HG02763 (cell line): ENCODE measurements around the gene CFAP91.
"Not testable (repeated sequence)": the region's sequence is repeated elsewhere in the genome, so short reads cannot be mapped to it uniquely, and the experiment has no call there.

Experiments used
- ATAC-seq: cut with Tn5 transposase; IDR thresholded peaks from one replicate; pipeline ENCODE4 v1.9.1; 2021; ENCODE audit warnings: mild to moderate bottlenecking, moderate library complexity; ENCODE audit not compliant: unreplicated experiment

The CFAP91 gene

DNA sequence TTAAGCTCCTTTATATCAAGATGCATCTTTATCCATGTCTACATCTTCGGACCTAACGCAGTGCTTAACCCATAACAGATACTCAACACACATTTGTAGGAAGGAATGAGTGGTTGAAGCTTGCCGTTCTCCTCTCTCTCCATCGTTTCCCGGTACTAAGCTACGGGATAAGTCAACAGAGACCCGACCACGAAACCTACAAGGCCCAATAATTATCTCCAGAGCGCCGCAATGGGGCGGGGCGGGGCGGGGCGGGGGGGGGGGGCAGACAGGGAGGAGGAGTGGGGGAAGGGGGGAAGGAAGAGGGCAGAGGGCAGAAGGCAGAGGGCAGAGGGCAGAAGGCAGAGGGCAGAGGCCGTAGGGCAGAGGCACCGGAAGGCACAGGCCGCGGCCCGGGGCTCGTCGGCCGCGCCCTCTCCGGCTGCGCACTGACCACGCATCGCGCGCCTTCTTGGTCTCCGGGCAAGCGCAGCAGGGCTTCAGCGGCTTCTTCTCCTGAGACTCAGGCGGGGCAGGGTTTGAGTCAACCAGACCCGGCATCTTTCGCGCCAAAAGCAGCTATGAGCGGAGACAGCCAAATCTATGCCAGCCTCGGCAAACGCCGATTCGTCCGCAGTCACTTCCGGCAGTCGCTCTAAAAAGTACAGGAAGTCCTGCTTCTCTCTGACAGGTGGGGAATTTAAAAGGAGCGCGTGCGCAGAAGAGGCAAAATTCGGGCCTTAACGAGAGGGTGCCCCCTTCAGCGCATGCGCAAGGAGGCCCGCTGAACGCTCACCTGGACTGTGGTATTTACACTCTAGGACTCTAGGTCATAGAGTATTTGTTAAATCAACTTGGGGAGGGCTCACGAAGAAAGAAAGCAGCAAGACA lies 25.8 kb upstream of the CFAP91 start, which contains the start of gene COX17:
Gene COX17, minus strand, starts transcription at position 636 of the 870 bp plus-strand sequence. Its CDS starts 96 bp downstream, at position 540.
- peak; percentile 88 for ATAC-seq

DNA sequence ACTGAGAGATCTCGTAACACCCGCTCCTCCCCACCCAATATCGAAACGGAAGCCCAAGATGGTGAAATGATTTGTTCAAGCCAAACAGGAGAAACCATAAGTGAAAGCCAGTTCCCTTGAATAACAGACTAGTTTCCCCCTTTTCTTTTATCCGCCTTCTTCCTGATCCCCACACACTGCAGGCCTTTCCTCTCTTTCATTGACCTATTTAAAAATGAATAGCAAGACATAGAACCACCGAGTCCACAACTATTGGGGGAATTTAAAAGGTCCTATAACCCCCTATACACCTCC lies 25.2 kb upstream of the CFAP91 start:
- ATAC-seq = no peak

DNA sequence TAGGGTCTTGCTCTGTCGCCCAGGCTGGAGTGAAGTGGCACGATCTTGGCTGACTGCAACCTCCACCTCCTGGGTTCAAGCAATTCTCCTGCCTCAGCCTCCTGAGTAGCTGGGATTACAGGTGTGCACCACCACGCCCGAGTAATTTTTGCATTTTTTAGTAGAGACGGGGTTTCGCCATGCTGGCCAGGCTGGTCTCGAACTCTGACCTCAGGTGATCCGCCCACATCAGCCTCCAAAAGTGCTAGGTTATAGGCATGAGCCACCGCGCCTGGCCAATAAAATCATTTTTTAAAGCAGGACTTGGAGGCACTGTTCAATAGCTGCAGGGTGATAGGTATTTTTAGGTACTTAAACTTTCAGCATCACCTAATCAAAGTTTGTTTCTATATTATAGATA lies 24.6 kb upstream of the CFAP91 start:
- ATAC-seq = not testable (repeated sequence)

DNA sequence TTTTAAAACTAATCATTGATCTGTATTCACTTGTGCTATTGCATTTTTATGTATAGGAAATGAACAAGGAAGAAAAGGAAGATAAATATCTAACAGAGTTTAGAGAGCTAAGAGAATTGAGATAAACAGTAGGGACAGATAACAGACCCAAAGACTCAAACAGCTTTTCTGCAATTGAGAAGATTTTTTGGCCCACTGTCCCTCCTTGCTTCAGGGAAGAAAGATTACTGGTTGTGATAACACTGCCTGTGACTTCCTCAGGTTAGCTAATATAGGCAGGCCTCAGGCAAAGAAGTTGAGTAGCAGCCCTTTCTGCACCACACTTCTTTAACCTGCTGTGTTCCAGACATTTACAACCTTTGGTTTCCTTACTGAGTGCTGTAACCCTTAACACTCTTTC lies 22.9 kb upstream of the CFAP91 start:
- no peak for ATAC-seq

DNA sequence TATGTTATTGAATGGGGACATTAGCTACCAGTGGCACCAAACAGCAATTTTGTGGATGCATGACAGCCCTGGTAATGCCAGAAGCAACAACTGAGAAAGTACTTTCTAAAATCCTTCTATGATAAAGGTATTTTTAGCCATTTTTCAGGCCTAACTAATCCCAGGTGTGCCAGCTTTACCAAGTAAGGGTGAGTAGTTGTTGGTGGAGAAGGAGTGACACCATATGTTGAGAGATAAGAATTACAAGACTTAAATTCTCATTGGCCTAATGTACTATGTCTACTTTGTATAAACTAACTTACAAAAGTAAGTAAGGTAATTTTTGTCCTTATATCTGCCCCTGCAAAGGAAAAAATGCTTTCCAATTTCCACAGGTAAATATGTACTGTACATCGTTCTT lies 21.5 kb upstream of the CFAP91 start:
- ATAC-seq = peak; percentile 27

DNA sequence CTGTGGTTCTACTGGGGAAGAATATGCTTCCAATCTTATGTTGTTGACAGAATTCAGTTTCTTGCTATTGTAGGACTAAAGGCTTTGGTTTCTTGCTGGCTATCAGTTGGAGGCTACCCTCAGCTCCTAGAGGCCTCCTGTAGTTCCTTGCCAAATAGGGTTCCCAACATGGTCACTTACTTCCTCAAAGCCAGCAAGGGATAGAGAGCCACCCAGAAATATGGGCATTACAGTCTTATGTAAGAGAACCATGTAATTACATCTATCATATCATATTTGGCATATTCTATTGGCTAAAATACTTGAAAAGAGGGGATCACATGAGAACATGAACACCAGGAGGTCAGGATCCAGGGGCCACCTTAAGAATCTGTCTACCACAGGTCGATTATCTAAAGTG lies 19.4 kb upstream of the CFAP91 start:
- ATAC-seq = no peak

DNA sequence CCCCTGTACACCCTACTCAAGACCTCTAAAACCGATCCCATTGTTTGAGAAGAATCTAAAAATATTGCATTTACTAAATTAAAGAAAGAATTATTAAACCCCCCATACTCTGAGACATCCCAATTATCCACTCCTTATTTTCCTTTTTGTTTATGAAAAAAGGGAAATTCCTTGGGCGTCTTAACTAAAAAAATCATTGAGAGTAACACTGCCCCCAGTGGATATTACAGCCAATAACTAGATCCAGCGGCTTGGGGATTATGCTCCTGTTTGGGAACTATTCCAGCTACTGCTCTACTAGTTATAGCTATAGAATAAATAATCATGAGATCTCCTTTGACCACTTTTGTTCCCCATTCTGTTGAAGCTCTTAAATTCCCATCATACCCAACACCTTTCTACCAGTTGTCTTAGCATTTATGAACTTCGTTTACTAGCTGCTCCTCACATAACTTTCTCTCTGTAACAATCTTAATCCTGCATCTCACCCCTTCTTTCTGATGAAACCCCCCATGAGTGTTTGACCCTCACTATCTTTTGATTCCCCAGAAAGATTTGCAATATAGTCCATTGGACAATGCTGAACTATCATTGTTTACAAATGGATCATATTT lies 12.7 kb upstream of the CFAP91 start:
- no peak for ATAC-seq

DNA sequence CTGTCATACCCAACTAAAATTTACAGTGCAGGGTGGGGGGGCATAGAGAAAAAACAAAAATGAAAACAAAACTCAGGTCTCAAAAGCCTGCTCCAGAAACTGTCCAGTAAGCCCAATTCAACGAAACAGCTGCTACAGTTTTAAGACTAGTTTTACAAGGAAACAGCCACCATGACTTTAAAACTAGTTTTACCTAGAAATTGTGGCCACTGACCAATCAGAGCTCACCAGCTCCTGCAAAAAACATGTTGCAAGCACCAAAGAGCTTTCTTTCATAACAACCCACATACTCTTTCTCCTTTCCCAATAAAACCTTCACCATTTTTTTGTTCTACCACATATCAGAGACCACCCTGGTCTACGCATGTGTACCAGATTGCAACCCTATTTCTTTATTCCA lies 7.3 kb upstream of the CFAP91 start:
- ATAC-seq = no peak

DNA sequence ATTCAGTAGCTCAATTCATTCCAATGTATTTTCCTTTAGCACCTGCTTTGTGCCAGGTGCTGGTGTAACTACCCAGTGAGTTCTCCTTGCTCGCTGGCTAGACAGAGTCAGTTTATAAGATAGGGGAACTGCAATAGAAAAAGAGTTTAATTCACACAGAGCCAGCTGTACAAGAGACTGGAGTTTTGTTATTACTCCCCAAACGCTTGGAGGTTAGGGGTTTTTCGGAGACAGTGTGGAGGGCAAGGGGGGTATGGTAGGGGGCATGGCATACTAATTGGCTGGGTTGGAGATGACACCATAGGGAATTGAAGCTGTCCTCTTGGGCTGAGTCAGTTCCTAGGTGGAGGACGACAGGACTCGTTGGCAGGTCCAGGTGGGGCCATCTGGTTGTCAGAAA lies 5.4 kb upstream of the CFAP91 start:
- no peak for ATAC-seq

DNA sequence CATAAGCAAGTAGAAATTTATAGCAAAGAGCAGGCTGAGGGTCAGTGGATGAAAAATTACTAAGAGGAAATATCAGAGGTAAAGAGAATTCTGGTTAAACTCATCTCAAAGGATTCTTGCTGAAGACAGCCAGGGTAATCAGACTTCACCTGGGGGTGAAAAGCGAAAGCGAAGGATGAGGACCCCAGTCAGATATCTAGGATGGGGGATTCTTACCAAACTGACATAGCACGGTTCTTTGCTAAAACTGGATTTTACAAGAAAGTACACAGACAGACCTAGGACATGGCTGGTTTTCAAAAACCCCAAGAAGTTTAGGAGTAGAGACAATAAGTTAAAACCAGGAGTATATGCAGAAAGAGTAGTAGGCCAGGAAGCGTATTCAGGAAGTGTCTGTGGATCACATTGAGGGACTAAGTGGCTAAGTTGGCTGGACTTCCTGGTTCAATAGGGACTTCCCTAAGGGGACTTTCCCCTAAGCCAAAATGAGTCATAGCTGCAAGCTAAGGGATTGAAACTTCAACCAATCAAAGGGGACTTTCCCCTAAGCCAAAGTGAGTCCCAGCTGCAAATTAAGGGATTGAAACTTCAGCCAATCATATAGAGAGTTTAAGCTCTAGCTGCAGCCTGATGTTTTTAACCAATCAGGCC lies 2.4 kb upstream of the CFAP91 start:
- no peak for ATAC-seq

DNA sequence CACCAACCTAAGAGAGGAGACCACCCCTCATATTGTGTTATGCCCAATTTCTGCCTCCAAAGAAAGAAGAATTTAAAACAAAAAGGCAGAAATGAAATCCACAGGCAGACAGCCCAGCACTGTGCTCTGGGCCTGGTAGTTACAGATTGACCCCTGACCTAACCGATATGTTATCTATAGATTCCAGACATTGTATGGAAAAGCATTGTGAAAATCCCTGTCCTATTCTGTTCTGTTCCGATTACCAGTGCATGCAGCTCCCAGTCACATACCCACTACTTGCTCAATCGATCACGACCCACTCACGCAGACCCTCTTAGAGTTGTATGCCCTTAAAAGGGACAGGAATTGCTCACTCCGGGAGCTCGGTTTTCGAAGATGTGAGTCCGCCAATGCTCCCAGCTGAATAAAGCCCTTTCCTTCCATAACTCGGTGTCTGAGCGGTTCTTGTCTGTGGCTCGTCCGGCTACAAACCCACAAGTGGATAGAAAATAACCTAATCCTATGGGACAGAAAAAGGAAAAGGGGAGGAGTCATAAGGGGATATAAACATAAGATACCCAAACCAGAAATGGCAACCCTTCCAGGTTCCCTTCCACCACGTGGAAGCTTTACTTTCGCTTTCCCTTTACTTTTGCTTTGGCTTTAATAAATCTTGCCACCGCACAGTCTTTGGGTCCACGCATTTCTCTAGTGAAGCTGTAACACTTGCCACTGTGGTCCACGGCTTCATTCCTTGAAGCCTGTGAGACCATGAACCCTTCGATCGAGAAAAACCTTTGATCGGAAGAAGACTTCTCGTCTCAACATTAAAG lies 1.7 kb upstream of the CFAP91 start:
- ATAC-seq = no peak

DNA sequence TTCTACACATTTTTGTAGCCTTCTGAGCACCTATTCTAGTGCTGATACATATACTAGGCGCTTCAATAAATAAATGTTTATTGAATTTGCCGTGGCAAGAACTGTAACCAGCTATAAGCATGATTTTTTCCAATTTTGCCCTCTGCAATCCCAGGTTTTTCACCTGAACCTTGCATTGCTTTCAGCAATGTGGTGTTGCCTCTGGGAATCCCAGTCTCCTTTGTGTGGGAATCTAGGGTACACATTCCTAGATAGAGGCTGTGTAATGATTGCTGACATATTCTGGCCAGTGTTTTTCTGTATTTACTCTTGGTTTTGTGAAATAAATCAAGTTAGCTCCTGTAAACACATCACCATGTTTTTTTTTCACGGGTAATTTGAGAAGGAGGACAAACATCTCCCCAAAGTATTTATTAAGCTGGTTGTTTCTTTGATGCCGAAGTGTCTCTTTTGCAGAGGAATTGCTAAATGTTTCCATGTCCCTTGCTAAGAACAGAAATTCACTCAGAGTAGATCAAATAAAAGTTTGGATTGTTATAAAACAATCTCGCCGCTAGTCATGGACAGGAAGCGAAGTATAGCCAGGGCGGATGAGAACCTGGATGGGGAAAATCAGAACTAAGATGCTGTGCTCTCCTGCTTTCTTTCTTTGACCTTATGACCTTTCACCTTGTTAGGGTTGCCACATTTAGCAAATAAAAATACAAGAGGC lies 1.2 kb downstream of the CFAP91 start:
- ATAC-seq = no peak

DNA sequence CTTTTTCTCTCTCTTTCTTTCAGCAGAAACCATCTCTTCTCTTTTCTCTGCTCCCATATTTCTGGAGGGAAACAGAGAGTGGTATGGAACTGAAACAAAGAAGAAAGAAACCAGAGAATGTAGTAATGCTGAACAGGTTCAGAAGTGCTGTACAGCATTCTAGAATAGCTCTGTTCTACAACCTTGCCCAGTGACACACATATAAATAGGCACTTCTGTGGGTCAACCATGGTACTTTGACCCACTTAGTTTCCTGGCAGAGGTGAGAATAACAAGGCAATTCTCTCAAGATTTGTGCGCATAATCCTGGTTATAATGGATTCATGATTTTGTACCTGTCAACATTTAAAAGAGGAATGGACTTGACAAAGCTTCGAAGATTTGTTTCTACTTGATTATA lies 12.3 kb downstream of the CFAP91 start:
- no peak for ATAC-seq

DNA sequence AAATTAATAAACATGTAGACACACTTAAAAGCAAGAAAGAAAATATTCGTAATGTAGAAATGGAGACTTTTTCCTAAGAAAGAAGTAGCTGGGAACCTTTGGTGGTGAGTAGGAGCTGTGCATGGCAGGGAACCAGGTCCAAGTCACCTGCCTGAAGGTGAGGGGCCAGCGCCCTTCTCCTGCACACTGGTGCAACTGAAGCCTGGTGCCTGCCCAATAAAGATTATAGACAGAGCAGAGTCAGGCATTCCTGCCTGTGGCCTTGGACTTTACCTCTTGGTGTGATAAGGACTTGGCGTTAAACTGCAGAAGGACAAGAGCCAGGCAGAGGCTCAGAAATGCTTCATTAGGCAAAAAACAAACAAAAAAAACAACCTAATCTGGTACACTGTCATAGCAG lies 14.2 kb downstream of the CFAP91 start:
- ATAC-seq = no peak

DNA sequence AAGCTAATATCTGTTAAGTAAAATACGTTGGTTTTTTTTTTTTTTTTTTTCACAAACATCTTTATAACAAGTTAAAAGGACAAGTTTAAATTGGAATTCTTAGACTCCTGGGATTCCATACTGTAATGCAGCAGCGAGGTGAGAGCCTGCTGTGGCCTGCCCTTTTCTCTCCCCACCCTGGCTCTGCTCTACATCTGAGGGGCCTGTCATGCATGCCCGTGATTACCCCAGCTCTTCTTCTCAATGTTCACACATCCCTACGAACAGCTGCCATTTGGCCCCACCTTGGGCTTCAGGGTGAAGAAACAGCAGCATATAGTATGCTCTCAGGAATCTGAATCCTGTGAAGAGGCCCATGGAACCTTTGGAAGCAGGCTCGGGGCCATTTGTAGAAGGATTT lies 14.7 kb downstream of the CFAP91 start:
- ATAC-seq = no peak

DNA sequence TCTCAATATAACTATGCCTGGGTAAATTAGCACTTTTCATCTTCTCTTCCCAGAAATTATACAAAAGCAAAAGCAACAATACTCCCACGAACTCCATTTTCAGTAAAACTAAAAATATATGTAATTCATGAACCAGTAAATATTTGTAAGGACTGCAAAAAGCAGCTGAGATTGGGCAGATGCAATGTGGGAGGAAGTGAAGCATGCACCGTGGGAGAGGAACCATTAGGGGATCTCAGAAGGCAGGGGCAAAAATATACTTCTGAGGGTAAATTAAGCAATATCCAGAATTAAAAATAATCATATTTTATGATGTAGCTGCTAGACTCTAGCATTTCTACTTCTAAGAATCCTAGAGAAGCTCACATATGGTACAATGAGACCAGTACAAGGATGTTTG lies 20.2 kb downstream of the CFAP91 start:
- no peak for ATAC-seq

DNA sequence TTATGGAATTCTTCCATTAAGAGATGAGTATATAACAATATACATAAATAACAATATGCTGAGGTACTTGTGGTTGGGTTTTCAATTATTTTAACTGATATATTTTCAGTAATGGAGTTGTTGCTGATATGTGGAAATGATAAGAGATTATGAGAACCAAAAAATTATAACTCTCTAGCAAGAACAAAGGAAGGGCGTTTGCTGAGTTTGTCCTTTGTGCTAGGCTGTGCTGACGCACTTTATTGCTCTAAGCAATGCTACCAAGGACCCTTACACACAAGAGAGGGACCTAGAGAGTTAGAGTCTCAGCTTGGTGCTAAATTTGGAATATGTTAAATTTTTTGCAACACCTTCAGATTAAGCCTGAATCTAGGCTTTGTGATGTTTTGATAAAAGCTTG lies 24.1 kb downstream of the CFAP91 start:
- ATAC-seq = no peak

DNA sequence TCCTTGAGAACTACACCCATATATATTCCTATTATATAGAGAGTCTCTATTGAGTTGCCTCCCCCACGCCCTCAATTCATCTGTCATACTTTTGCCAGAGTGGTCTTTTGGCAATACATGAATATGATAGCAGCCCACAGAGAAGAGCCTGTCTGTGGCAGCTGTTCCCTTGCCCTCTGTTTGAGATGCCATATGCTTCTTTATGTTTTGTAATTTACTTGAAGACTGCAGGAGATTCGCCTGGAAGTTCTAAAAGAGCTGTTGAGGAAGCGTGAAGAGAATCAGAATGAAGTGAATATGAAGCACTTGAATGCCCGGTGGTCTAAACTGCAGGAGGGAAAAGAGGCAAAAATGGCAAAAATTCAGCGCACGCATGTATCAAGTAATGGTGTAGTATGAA lies 27.2 kb downstream of the CFAP91 start:
- ATAC-seq = no peak

DNA sequence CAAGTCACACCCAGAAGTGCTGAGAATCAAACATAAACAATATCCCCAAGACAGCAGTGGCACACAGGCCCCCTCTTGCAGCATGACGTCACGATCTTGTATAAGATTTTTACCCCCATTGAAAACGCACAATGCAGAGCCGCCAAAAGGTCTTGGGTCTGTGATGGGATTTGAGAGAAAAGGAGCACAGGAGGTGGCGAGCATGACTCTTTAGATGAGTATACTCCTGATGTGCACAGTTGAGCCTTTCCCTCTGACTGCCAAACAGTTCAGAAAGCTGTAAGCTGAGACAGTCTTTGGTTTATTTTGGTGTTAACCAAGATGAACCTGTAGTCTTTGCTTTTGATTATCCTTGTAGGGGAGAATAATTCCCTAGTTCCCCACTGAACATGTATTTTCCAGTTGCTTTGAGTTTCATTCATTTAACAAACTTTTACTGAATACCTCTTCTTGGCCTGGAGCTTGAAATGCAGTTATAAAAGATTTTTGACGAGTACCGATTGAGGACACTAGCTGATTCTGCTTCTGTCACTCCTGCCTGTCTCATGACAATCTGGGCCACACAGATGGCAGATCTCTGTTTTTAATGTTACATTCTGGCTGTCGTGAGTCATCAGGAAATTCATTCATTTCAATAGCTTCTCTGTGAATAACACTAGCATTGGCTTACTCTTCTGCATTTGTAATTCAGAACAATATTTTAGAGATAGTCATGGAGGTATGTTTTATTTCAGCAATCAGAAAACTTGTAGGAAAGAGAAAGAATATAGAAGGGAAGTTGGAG lies 28.9 kb downstream of the CFAP91 start:
- ATAC-seq = no peak

DNA sequence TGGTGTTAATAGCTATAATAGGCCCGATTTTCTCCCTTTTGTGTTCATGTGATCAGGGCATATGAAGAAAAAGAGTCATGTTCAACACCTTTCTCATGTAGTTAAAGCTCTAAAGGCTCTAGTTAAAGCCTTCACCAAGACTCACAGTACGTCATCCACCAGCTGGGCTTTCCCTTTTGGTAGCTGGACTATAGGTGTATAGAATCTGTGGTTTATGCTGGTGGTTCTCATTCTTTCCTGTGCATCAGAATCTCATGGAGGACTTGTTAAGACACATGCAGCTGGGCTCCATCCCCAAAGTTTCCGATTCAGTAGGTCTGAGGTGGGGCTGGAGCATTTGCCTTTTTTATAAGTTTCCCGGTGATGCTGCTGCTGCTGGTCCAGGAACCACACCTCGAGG lies 31.0 kb downstream of the CFAP91 start:
- ATAC-seq = no peak
